Suprapubic skin (tissue), 4 donors: ENCODE measurements around the gene ANAPC10. TPM values are rescaled to one million over a fixed set of nuclear protein-coding genes. Genes with fewer than 3 reads are reported as not detected.
"Not testable (repeated sequence)": the region's sequence is repeated elsewhere in the genome, so short reads cannot be mapped to it uniquely, and the experiment has no call there.

Experiments
- DNase-seq, 2 donors: peaks; one replicate each; pipeline ENCODE4 v3.0.0-alpha.2; 2019; ENCODE audit warnings: low spot score in 2 of 2
- H3K27ac ChIP-seq: fragments of 200-600 bp; sonication (generic); one replicate; pipeline ENCODE4 v1.5.1; 2019
- H3K27me3 ChIP-seq: fragments of 200-600 bp; sonication (generic); one replicate; pipeline ENCODE4 v1.5.1; 2019
- H3K36me3 ChIP-seq: fragments of 200-600 bp; sonication (generic); one replicate; pipeline ENCODE4 v1.5.1; 2019
- H3K4me1 ChIP-seq: fragments of 200-600 bp; sonication (generic); one replicate; pipeline ENCODE4 v1.5.1; 2019
- H3K4me3 ChIP-seq: fragments of 200-600 bp; sonication (generic); one replicate; pipeline ENCODE4 v1.5.1; 2019; ENCODE audit warnings: mild to moderate bottlenecking
- H3K9me3 ChIP-seq: fragments of 200-600 bp; sonication (generic); one replicate; pipeline ENCODE4 v1.5.1; 2019
- CTCF ChIP-seq, 2 donors: fragments of 200-600 bp in 1 of 2; fragments of 450-650 bp in 1 of 2; sonication (generic) in 1 of 2; IDR thresholded peaks; one replicate each; pipeline ENCODE4 v1.5.1; 2016 to 2019; ENCODE audit warnings: antibody characterized with exemption in 2 of 2, mild to moderate bottlenecking in 1 of 2, moderate library complexity in 1 of 2
- EP300 ChIP-seq: sonication (generic); formaldehyde crosslinking; IDR thresholded peaks from one replicate; pipeline ENCODE4 v1.6.1; 2017; ENCODE audit warnings: antibody characterized with exemption
- POLR2A ChIP-seq, 2 donors: fragments of 450-650 bp; IDR thresholded peaks; one replicate each; pipeline ENCODE4 v1.6.1; 2017; ENCODE audit warnings: antibody characterized with exemption in 2 of 2, mild to moderate bottlenecking in 2 of 2, moderate library complexity in 2 of 2
- POLR2AphosphoS5 ChIP-seq, 3 donors: sonication (generic); formaldehyde crosslinking; IDR thresholded peaks; one replicate each; pipeline ENCODE4 v1.6.1; 2017; ENCODE audit warnings: antibody characterized with exemption in 3 of 3
- WGBS: methylation state at CpG from one replicate; pipeline ENCODE4 v1.1.5; 2018; 5-methylcytosine and 5-hydroxymethylcytosine counted together
- total RNA-seq, 4 donors: library from RNA; depleted of rRNA; stranded (reverse); fragments of >200 nt; gene quantifications; one replicate each; pipeline ENCODE4 v1.1.0, GENCODE V29; 2016

The ANAPC10 gene
- total RNA-seq, 4 donors from 2014 or later = 16.1 to 30.1 (median 24.0) TPM

- no peaks in the 10 kb centered on the region for H3K27me3 ChIP-seq
- no peak overlapping the region for H3K4me3 ChIP-seq
- WGBS = 81% methylated on average over 2 of the region's 2 CpGs
- no peak for DNase-seq
- TF ChIP-seq POLR2A (IDR thresholded peaks at IDR 0.05) = no peak
- no peak for TF ChIP-seq POLR2AphosphoS5 (IDR thresholded peaks at IDR 0.05)
- TF ChIP-seq CTCF (IDR thresholded peaks at IDR 0.05) = no peak
- TF ChIP-seq EP300 = no peak
- no peak overlapping the region for H3K27ac ChIP-seq
- H3K36me3 ChIP-seq = peaks cover 8% of the 10 kb centered on the region
- H3K4me1 ChIP-seq = no peaks in the 10 kb centered on the region
- H3K9me3 ChIP-seq = no peaks in the 10 kb centered on the region
Observed at GRCh38 chr4:145035494-145036136, 62.4 kb downstream of the ANAPC10 start.

- H3K36me3 ChIP-seq = peaks cover 14% of the 10 kb centered on the region
- 84% methylated on average over 6 of the region's 6 CpGs for WGBS
- TF ChIP-seq POLR2AphosphoS5 (IDR thresholded peaks at IDR 0.05) = no peak
- TF ChIP-seq EP300 = no peak
- no peak for TF ChIP-seq CTCF (IDR thresholded peaks at IDR 0.05)
- TF ChIP-seq POLR2A (IDR thresholded peaks at IDR 0.05) = no peak
- H3K27ac ChIP-seq = no peak overlapping the region
- H3K9me3 ChIP-seq = no peaks in the 10 kb centered on the region
- no peak for DNase-seq
- no peak overlapping the region for H3K4me3 ChIP-seq
- H3K27me3 ChIP-seq = no peaks in the 10 kb centered on the region
- H3K4me1 ChIP-seq = no peaks in the 10 kb centered on the region
Observed at GRCh38 chr4:145034727-145035211, 63.2 kb downstream of the ANAPC10 start.

- DNase-seq = no peak
- WGBS = 70% methylated on average over 1 of the region's 1 CpG
Observed at GRCh38 chr4:145019346-145019745, 78.7 kb downstream of the ANAPC10 start.

GRCh38 chr4:145014365-145014764 lies 83.6 kb downstream of the ANAPC10 start:
- H3K9me3 ChIP-seq = peaks cover 5% of the 10 kb centered on the region
- no peak for TF ChIP-seq EP300
- TF ChIP-seq POLR2A (IDR thresholded peaks at IDR 0.05) = no peak
- H3K36me3 ChIP-seq = no peaks in the 10 kb centered on the region
- no peak for DNase-seq
- H3K4me3 ChIP-seq = no peak overlapping the region
- H3K4me1 ChIP-seq = peaks cover 3% of the 10 kb centered on the region
- no peak overlapping the region for H3K27ac ChIP-seq
- 97% methylated on average over 4 of the region's 4 CpGs for WGBS
- no peaks in the 10 kb centered on the region for H3K27me3 ChIP-seq

More at GRCh38 chr4:145019346-145019745, 78.7 kb downstream of the ANAPC10 start:
- Histone ChIP-seq H3K27me3 (no peaks in the 10 kb centered on the region), H3K4me1 (no peaks in the 10 kb centered on the region), H3K9me3 (peaks cover 13% of the 10 kb centered on the region), H3K36me3 (no peaks in the 10 kb centered on the region), H3K27ac (no peak overlapping the region), H3K4me3 (no peak overlapping the region)
- TF ChIP-seq CTCF (IDR thresholded peaks at IDR 0.05) (no peak), EP300 (no peak), POLR2AphosphoS5 (IDR thresholded peaks at IDR 0.05) (no peak), POLR2A (IDR thresholded peaks at IDR 0.05) (no peak)

GRCh38 chr4:145012841-145013240 lies 85.2 kb downstream of the ANAPC10 start:
- Histone ChIP-seq H3K27me3 (no peaks in the 10 kb centered on the region), H3K36me3 (no peaks in the 10 kb centered on the region), H3K4me1 (peaks cover 3% of the 10 kb centered on the region), H3K4me3 (no peak overlapping the region), H3K27ac (no peak overlapping the region), H3K9me3 (no peaks in the 10 kb centered on the region)
- no peak for TF ChIP-seq CTCF (IDR thresholded peaks at IDR 0.05)
- no peak for TF ChIP-seq EP300
- TF ChIP-seq POLR2AphosphoS5 (IDR thresholded peaks at IDR 0.05) = no peak
- TF ChIP-seq POLR2A (IDR thresholded peaks at IDR 0.05) = no peak
- no peak for DNase-seq

- Histone ChIP-seq H3K9me3 (no peaks in the 10 kb centered on the region), H3K27me3 (no peaks in the 10 kb centered on the region), H3K4me3 (no peak overlapping the region), H3K4me1 (peaks cover 3% of the 10 kb centered on the region), H3K36me3 (no peaks in the 10 kb centered on the region), H3K27ac (no peak overlapping the region)
- TF ChIP-seq POLR2AphosphoS5 (IDR thresholded peaks at IDR 0.05) (no peak), POLR2A (IDR thresholded peaks at IDR 0.05) (no peak), CTCF (IDR thresholded peaks at IDR 0.05) (no peak), EP300 (no peak)
- no peak for DNase-seq
Observed at GRCh38 chr4:145011636-145012035, 86.4 kb downstream of the ANAPC10 start.

GRCh38 chr4:145010315-145010714 lies 87.7 kb downstream of the ANAPC10 start:
- not testable (repeated sequence) for H3K9me3 ChIP-seq, H3K4me3 ChIP-seq, H3K27me3 ChIP-seq, H3K27ac ChIP-seq, H3K36me3 ChIP-seq, H3K4me1 ChIP-seq, DNase-seq
- WGBS = 94% methylated on average over 6 of the region's 6 CpGs
